Smooth muscle cell (in vitro differentiated cells): Measurements from ENCODE around the gene TMEM184B. TPM values are rescaled to one million over a fixed set of nuclear protein-coding genes. Genes with fewer than 3 reads are reported as not detected.

ENCODE experiments used
- DNase-seq: peaks from one replicate; lab custom pipeline; 2025; ENCODE audit not compliant: unreplicated experiment; lab: John Stamatoyannopoulos, UW
- H2AFZ ChIP-seq: fragments of 200-600 bp; sonication (generic); 2 replicates; pipeline ENCODE4 v1.6.0; 2016; ENCODE audit warnings: antibody characterized with exemption, low read depth, mild to moderate bottlenecking
- H3F3A ChIP-seq: fragments of 200-600 bp; sonication (generic); 2 replicates; pipeline ENCODE4 v1.6.0; 2017; ENCODE audit warnings: antibody characterized with exemption, low read depth
- H3K27ac ChIP-seq: fragments of 200-600 bp; sonication (generic); 2 replicates; pipeline ENCODE4 v1.5.1; 2016; ENCODE audit warnings: low read depth, mild to moderate bottlenecking
- H3K27me3 ChIP-seq: fragments of 200-600 bp; sonication (generic); 2 replicates; pipeline ENCODE4 v1.6.1; 2016; ENCODE audit warnings: low read depth, mild to moderate bottlenecking
- H3K36me3 ChIP-seq: fragments of 200-600 bp; sonication (generic); 2 replicates; pipeline ENCODE4 v1.5.1; 2016; ENCODE audit warnings: low read depth
- H3K4me1 ChIP-seq: fragments of 200-600 bp; sonication (generic); 2 replicates; pipeline ENCODE4 v1.5.1; 2016; ENCODE audit warnings: low read depth
- H3K4me2 ChIP-seq: fragments of 200-600 bp; sonication (generic); 2 replicates; pipeline ENCODE4 v1.6.0; 2016; ENCODE audit warnings: mild to moderate bottlenecking
- H3K4me3 ChIP-seq: fragments of 200-600 bp; sonication (generic); 2 replicates; pipeline ENCODE4 v1.5.1; 2016; ENCODE audit warnings: mild to moderate bottlenecking
- H3K79me2 ChIP-seq: fragments of 200-600 bp; sonication (generic); 2 replicates; pipeline ENCODE4 v1.6.0; 2016; ENCODE audit warnings: low read depth, mild to moderate bottlenecking
- H3K9ac ChIP-seq: fragments of 200-600 bp; sonication (generic); 2 replicates; pipeline ENCODE4 v1.6.0; 2016; ENCODE audit warnings: low read depth
- H3K9me3 ChIP-seq: fragments of 200-600 bp; sonication (generic); replicated peaks from 2 replicates; pipeline ENCODE4 v1.5.1; 2016; ENCODE audit warnings: low read depth
- H4K20me1 ChIP-seq: fragments of 200-600 bp; sonication (generic); 2 replicates; pipeline ENCODE4 v1.6.0; 2016; ENCODE audit warnings: low read depth
- CTCF ChIP-seq: fragments of 200-600 bp; sonication (generic); IDR thresholded peaks from 2 replicates; pipeline ENCODE4 v1.5.1; 2017; ENCODE audit warnings: borderline replicate concordance, mild to moderate bottlenecking, antibody characterized with exemption; ENCODE audit not compliant: insufficient read depth, poor library complexity, severe bottlenecking
- WGBS: methylation state at CpG from one replicate; pipeline ENCODE4 v1.1.7; 2016; ENCODE audit warnings: low lambda C conversion rate; 5-methylcytosine and 5-hydroxymethylcytosine counted together
- polyA plus RNA-seq: library from polyadenylated mRNA; unstranded; fragments of >200 nt; fragmentation: Nextera tagmentation; extraction: Ambion mirVana; gene quantifications from 2 replicates; pipeline ENCODE4 v1.2.1, GENCODE V29; 2016
- total RNA-seq: library from RNA; depleted of rRNA; stranded (reverse); fragments of >200 nt; gene quantifications from 2 replicates; pipeline ENCODE4 v1.2.3, GENCODE V29; 2014

TMEM184B gene
- total and polyA plus RNA-seq, 2 experiments from 2014 or later = 34.1 to 96.3 TPM

- Histone ChIP-seq H3K9ac (peak overlapping the region; percentile 82), H3K79me2 (peaks cover 39% of the 10 kb centered on the region), H3K4me1 (peaks cover 39% of the 10 kb centered on the region), H3K36me3 (no peaks in the 10 kb centered on the region), H4K20me1 (peaks cover 34% of the 10 kb centered on the region), H3K27me3 (no peaks in the 10 kb centered on the region), H3K9me3 (no peaks in the 10 kb centered on the region), H3K4me3 (peak overlapping the region; percentile 48), H2AFZ (no peak overlapping the region), H3K4me2 (peak overlapping the region; percentile 85), H3F3A (peaks cover 24% of the 10 kb centered on the region), H3K27ac (peak overlapping the region; percentile 93)
- WGBS = 9% methylated on average over 18 of the region's 18 CpGs
- DNase-seq = peak; percentile 21
- no peak for TF ChIP-seq CTCF
Observed at GRCh38 chr22:38317995-38318715, 45.3 kb upstream of the TMEM184B start.

GRCh38 chr22:38317122-38317994 is 44.5 kb upstream of the TMEM184B start, which contains the start of gene CSNK1E:
CSNK1E (minus strand) TSS chr22:38317433; CDS start chr22:38314157, 3,276 bp downstream.
- TF ChIP-seq CTCF = no peak
- Histone ChIP-seq H3K27me3 (no peaks in the 10 kb centered on the region), H3K4me1 (peaks cover 39% of the 10 kb centered on the region), H3K79me2 (peaks cover 47% of the 10 kb centered on the region), H3K9ac (peak within 1 kb of the TSS; percentile 99), H4K20me1 (peaks cover 42% of the 10 kb centered on the region), H3K9me3 (no peaks in the 10 kb centered on the region), H3K36me3 (no peaks in the 10 kb centered on the region), H3K4me3 (peak within 1 kb of the TSS; percentile 100), H3F3A (peaks cover 31% of the 10 kb centered on the region), H3K27ac (peak within 1 kb of the TSS; percentile 98), H3K4me2 (peak within 1 kb of the TSS; percentile 100), H2AFZ (no peak within 1 kb of the TSS)
- peak; percentile 53 for DNase-seq
- WGBS = 3% methylated on average over 19 of the region's 98 CpGs

GRCh38 chr22:38316364-38317121 is 43.7 kb upstream of the TMEM184B start:
- DNase-seq = peak; percentile 53
- Histone ChIP-seq H3F3A (peaks cover 31% of the 10 kb centered on the region), H3K27me3 (no peaks in the 10 kb centered on the region), H2AFZ (no peak overlapping the region), H3K36me3 (no peaks in the 10 kb centered on the region), H3K27ac (peak overlapping the region; percentile 98), H3K79me2 (peaks cover 55% of the 10 kb centered on the region), H4K20me1 (peaks cover 50% of the 10 kb centered on the region), H3K4me3 (peak overlapping the region; percentile 100), H3K9me3 (no peaks in the 10 kb centered on the region), H3K9ac (peak overlapping the region; percentile 99), H3K4me2 (peak overlapping the region; percentile 100), H3K4me1 (peaks cover 39% of the 10 kb centered on the region)
- WGBS = 2% methylated on average over 30 of the region's 52 CpGs
- TF ChIP-seq CTCF = no peak
